Measurements from ENCODE around the gene ZSWIM5.

The ZSWIM5 gene

GRCh38 chr1:45177452-45177851 lies 29.0 kb downstream of the ZSWIM5 start:
- H3K27ac ChIP-seq, result no peak overlapping the region
- H4K20me1 ChIP-seq (ENCODE audit: insufficient read depth), result no peaks in the 10 kb centered on the region
- TF ChIP-seq CTCF (conservative IDR thresholded peaks at IDR 0.05; ENCODE audit: low read depth, low read length), result no peak
- H3K4me2 ChIP-seq, result no peak overlapping the region
- no peaks in the 10 kb centered on the region for H3K4me1 ChIP-seq (ENCODE audit: low read depth, poor library complexity, severe bottlenecking)
- H3K4me3 ChIP-seq (IDR thresholded peaks at IDR 0.05; ENCODE audit: insufficient read depth, low read depth, low read length), result no peak overlapping the region
- no peaks in the 10 kb centered on the region for H3K27me3 ChIP-seq (ENCODE audit: insufficient read depth, low read depth)
- H2AFZ ChIP-seq (ENCODE audit: low read depth), result no peak overlapping the region
- H3K79me2 ChIP-seq (ENCODE audit: insufficient read depth, low read depth), result no peaks in the 10 kb centered on the region
- no peak overlapping the region for H3K9ac ChIP-seq
- no peaks in the 10 kb centered on the region for H3K36me3 ChIP-seq (ENCODE audit: insufficient read depth)

- H3K4me2 ChIP-seq, result no peak overlapping the region
- no peak for TF ChIP-seq CTCF (conservative IDR thresholded peaks at IDR 0.05; ENCODE audit: low read depth, low read length)
- no peaks in the 10 kb centered on the region for H3K27me3 ChIP-seq (ENCODE audit: insufficient read depth, low read depth)
- H4K20me1 ChIP-seq (ENCODE audit: insufficient read depth), result no peaks in the 10 kb centered on the region
- H3K36me3 ChIP-seq (ENCODE audit: insufficient read depth), result no peaks in the 10 kb centered on the region
- H3K27ac ChIP-seq, result no peak overlapping the region
- no peak overlapping the region for H3K9ac ChIP-seq
- no peak overlapping the region for H3K4me3 ChIP-seq (IDR thresholded peaks at IDR 0.05; ENCODE audit: insufficient read depth, low read depth, low read length)
- H2AFZ ChIP-seq (ENCODE audit: low read depth), result no peak overlapping the region
- H3K79me2 ChIP-seq (ENCODE audit: insufficient read depth, low read depth), result no peaks in the 10 kb centered on the region
- no peaks in the 10 kb centered on the region for H3K4me1 ChIP-seq (ENCODE audit: low read depth, poor library complexity, severe bottlenecking)
Measured at GRCh38 chr1:45172764-45173163, 33.6 kb downstream of the ZSWIM5 start.

GRCh38 chr1:45172005-45172404 lies 34.4 kb downstream of the ZSWIM5 start:
- H3K9ac ChIP-seq, result no peak overlapping the region
- no peak for TF ChIP-seq CTCF (conservative IDR thresholded peaks at IDR 0.05; ENCODE audit: low read depth, low read length)
- H3K79me2 ChIP-seq (ENCODE audit: insufficient read depth, low read depth), result no peaks in the 10 kb centered on the region
- H4K20me1 ChIP-seq (ENCODE audit: insufficient read depth), result no peaks in the 10 kb centered on the region
- H3K27me3 ChIP-seq (ENCODE audit: insufficient read depth, low read depth), result no peaks in the 10 kb centered on the region
- no peak overlapping the region for H3K4me2 ChIP-seq
- no peaks in the 10 kb centered on the region for H3K4me1 ChIP-seq (ENCODE audit: low read depth, poor library complexity, severe bottlenecking)
- H3K36me3 ChIP-seq (ENCODE audit: insufficient read depth), result no peaks in the 10 kb centered on the region
- H2AFZ ChIP-seq (ENCODE audit: low read depth), result no peak overlapping the region
- no peak overlapping the region for H3K27ac ChIP-seq
- H3K4me3 ChIP-seq (IDR thresholded peaks at IDR 0.05; ENCODE audit: insufficient read depth, low read depth, low read length), result no peak overlapping the region

- Histone ChIP-seq H4K20me1 (ENCODE audit: insufficient read depth) (no peaks in the 10 kb centered on the region), H3K4me2 (no peak overlapping the region), H3K4me3 (IDR thresholded peaks at IDR 0.05; ENCODE audit: insufficient read depth, low read depth, low read length) (no peak overlapping the region), H3K9ac (no peak overlapping the region), H3K79me2 (ENCODE audit: insufficient read depth, low read depth) (no peaks in the 10 kb centered on the region), H2AFZ (ENCODE audit: low read depth) (no peak overlapping the region), H3K4me1 (ENCODE audit: low read depth, poor library complexity, severe bottlenecking) (no peaks in the 10 kb centered on the region), H3K27me3 (ENCODE audit: insufficient read depth, low read depth) (no peaks in the 10 kb centered on the region), H3K27ac (no peak overlapping the region), H3K36me3 (ENCODE audit: insufficient read depth) (no peaks in the 10 kb centered on the region)
- no peak for TF ChIP-seq CTCF (conservative IDR thresholded peaks at IDR 0.05; ENCODE audit: low read depth, low read length)
Measured at GRCh38 chr1:45171575-45171974, 34.8 kb downstream of the ZSWIM5 start.

Data from KMS-11 (cell line).